Mammary microvascular endothelial cell (primary cell): ENCODE measurements around the gene OR7A17. TPM values are rescaled to one million over a fixed set of nuclear protein-coding genes. Genes with fewer than 3 reads are reported as not detected.

Source experiments
- total RNA-seq: library from RNA; depleted of rRNA; stranded (reverse); fragments of >200 nt; gene quantifications from 2 replicates; pipeline ENCODE4 v1.2.3, GENCODE V29; 2015

Gene OR7A17
- total RNA-seq: not detected in 2 replicates

GRCh38 chr19:14886032-14886431 is at the start of gene OR7A17:
TSS of gene OR7A17 (minus strand) at chr19:14886132. CDS start at chr19:14881355, 4,777 bp downstream.

GRCh38 chr19:14848822-14849221 is 37.1 kb downstream of the OR7A17 start, which contains the start of gene OR7A10:
TSS of gene OR7A10 (minus strand) at chr19:14848922. CDS start at chr19:14841877, 7,045 bp downstream.

GRCh38 chr19:14835011-14835410 is 50.9 kb downstream of the OR7A17 start, which contains the start of the genes OR7A5 and OR7C1:
TSS of gene OR7A5 (minus strand) at chr19:14835185. CDS start at chr19:14828241, 6,944 bp downstream.
TSS of gene OR7C1 (minus strand) at chr19:14835185. CDS start at chr19:14800136, 35,049 bp downstream.

Other genes with a start within 250 kb of the OR7A17 start
- not detected in 2 replicates for gene ADGRE3, start 211.3 kb downstream of the OR7A17 start, total RNA-seq
- gene ZNF333, start 196.1 kb downstream of the OR7A17 start, total RNA-seq: 4.1 and 7.6 TPM in 2 replicates
- under 0.01 TPM in 1 of 2 replicates, not detected in the other for gene ADGRE2, start 107.6 kb downstream of the OR7A17 start, total RNA-seq
- gene OR7A5, start 50.9 kb downstream of the OR7A17 start, total RNA-seq: not detected in 2 replicates
- not detected in 2 replicates for gene OR7C1, start 50.9 kb downstream of the OR7A17 start, total RNA-seq
- not detected in 2 replicates for gene OR7A10, start 37.2 kb downstream of the OR7A17 start, total RNA-seq
- gene OR7C2, start 55.4 kb upstream of the OR7A17 start, total RNA-seq: not detected in 2 replicates
- gene SLC1A6, start 93.7 kb upstream of the OR7A17 start, total RNA-seq: not detected in 2 replicates
- not detected in 2 replicates for gene CASP14, start 163.3 kb upstream of the OR7A17 start, total RNA-seq
- not detected in 2 replicates for gene OR1I1, start 196.1 kb upstream of the OR7A17 start, total RNA-seq
- 28.1 and 33.4 TPM in 2 replicates for gene SYDE1, start 221.3 kb upstream of the OR7A17 start, total RNA-seq